Measurements from ENCODE around the gene KCNQ1. TPM values are rescaled to one million over a fixed set of nuclear protein-coding genes. Genes with fewer than 3 reads are reported as not detected.

The KCNQ1 gene
- total and polyA plus RNA-seq, 2 of the 13 experiments (the other 11 are each of a cell fraction or from before 2014, with no cell fraction given), result 0.02 to 0.08 TPM

DNA sequence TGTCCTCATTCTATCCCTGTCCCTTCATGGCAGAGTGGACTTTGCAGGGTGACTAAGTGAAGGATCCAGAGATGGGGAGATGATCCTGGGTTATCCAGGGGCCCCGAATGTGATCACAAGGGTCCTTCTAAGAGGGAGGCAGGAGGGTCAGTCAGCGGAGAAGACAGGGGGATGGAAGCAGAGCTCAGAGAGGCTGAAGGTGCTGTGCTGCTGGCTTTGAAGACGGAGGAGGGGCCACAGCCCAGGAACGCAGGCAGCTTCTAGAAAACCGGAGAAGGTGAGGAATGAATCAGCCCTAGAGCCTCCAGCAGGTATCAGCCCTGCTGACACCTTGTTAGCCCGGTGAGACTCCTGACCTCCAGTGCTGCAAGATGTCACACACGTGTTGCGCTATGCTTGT lies 377.1 kb downstream of the KCNQ1 start (continued):
- no peak for TF ChIP-seq GATAD1 (CRISPR knock-in tag; IDR thresholded peaks at IDR 0.05)
- TF ChIP-seq, protein P1, sequence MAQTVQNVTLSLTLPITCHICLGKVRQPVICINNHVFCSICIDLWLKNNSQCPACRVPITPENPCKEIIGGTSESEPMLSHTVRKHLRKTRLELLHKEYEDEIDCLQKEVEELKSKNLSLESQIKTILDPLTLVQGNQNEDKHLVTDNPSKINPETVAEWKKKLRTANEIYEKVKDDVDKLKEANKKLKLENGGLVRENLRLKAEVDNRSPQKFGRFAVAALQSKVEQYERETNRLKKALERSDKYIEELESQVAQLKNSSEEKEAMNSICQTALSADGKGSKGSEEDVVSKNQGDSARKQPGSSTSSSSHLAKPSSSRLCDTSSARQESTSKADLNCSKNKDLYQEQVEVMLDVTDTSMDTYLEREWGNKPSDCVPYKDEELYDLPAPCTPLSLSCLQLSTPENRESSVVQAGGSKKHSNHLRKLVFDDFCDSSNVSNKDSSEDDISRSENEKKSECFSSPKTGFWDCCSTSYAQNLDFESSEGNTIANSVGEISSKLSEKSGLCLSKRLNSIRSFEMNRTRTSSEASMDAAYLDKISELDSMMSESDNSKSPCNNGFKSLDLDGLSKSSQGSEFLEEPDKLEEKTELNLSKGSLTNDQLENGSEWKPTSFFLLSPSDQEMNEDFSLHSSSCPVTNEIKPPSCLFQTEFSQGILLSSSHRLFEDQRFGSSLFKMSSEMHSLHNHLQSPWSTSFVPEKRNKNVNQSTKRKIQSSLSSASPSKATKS (CRISPR knock-in tag; IDR thresholded peaks at IDR 0.05), result no peak

DNA sequence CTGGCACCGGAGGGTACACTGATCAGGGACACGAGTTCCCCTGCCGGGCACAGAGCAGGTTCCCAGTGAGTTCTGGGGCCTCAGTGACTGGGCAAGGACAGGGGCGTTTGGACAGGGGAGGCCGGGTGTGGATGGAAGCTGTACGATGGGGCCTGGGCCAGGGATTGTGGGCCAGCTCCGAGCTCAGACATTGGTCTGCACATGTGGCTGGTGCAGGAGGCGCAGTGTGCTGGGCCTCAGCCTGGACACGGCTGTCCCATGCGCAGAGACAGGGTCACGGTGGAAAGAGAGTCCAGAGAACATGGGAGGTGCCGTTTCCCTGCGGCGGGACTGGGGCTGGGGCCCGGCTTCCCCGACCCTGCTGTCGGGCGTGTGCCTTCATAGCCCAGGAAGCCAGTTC lies 380.0 kb downstream of the KCNQ1 start:
- H3K79me2 ChIP-seq (ENCODE audit: insufficient read depth, low read length), result no peaks in the 10 kb centered on the region
- no peak overlapping the region for H3K4me3 ChIP-seq (replicated peaks in 1 of 3; ENCODE audit: insufficient read depth in 1 of 3, low read depth in 2 of 3, low read length in 3 of 3)
- no peak overlapping the region for H3K27ac ChIP-seq (ENCODE audit: extremely low read length, insufficient read depth, low read length)
- peaks cover 1 to 79% of the 10 kb centered on the region in 2 experiments; a peak in 4 of 5 replicates for H3K27me3 ChIP-seq (ENCODE audit: control insufficient read depth in 1 of 2, insufficient read depth in 2 of 2, low read length in 2 of 2)
- H3K4me2 ChIP-seq (ENCODE audit: low read depth, low read length), result no peak overlapping the region
- H3K4me1 ChIP-seq (ENCODE audit: insufficient read depth, low read length), result peaks cover 10% of the 10 kb centered on the region
- H3K36me3 ChIP-seq (replicated peaks in 1 of 2; ENCODE audit: control insufficient read depth in 1 of 2, insufficient read depth in 2 of 2, low read length in 2 of 2), result no peaks in the 10 kb centered on the region
- H3K9ac ChIP-seq (ENCODE audit: insufficient read depth, low read depth, low read length), result no peak overlapping the region
- no peak for DNase-seq (ENCODE audit: low spot score)
- ATAC-seq, result no peak
- TF ChIP-seq DMTF1 (CRISPR knock-in tag; IDR thresholded peaks at IDR 0.05) (no peak), MAFG (CRISPR knock-in tag; IDR thresholded peaks at IDR 0.05) (no peak), CEBPZ (IDR thresholded peaks at IDR 0.05; ENCODE audit: low read length) (no peak), POLR2G (IDR thresholded peaks at IDR 0.05; ENCODE audit: low read depth, low read length) (no peak)
- BruUV-seq (replicated peaks), result no TSS peak
- in situ Hi-C loops (cut with HindIII; ENCODE audit: extremely low pct_ligation_motif_present, low pct_unique_long_range_greater_than_20kb) (no loop called here), intact Hi-C loops (cut with micrococcal nuclease; ENCODE audit: unreplicated experiment) (no loop called here)
- no peaks in the 10 kb centered on the region for H4K20me1 ChIP-seq (ENCODE audit: insufficient read depth, low read length)
- peaks cover 29% of the 10 kb centered on the region for H3K9me3 ChIP-seq (ENCODE audit: low read length)
- no CpG with 5 or more reads among the region's 18 CpGs for WGBS (ENCODE audit: low lambda C conversion rate)
- ChIA-PET POLR2A (no interaction called here), CTCF (ENCODE audit: low intra/inter-chr PET ratio, low total read pairs) (no interaction called here)
- no peak for FAIRE-seq
- H2AFZ ChIP-seq (ENCODE audit: low read length), result no peak overlapping the region

Measured in HepG2 (cell line).